Measurements from ENCODE around the gene NUP107.

The NUP107 gene

DNA sequence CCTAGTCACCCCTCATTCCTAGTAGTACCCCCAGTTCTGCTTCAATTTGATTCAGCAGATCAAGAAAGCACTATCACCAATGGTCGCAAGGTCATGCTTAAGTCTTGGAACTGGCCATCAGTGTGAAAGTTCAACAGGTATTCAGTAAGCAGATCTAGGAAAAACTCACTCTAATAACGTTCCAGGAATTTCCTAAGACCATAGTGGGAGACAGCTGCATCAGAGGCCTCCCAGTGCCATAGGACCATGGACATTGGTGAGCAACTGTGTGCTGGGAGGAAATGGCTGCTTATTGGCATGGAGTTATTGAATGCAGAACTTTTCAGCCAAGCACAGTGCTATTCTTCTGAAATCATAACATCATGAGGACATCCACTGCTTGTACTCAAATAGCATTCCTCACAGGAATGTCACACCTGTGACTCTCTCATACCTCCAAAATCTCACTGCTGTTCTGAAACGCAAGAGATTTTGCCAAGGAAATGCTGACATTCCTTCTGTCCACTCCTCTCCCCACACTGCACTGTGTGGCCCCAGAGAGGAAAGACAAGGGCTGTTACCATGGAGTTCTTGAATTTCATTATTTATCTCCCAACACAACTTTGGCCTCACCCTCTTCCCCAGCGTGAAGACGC, 90.3 kb downstream of the NUP107 start:
- DNase-seq = no peak

DNA sequence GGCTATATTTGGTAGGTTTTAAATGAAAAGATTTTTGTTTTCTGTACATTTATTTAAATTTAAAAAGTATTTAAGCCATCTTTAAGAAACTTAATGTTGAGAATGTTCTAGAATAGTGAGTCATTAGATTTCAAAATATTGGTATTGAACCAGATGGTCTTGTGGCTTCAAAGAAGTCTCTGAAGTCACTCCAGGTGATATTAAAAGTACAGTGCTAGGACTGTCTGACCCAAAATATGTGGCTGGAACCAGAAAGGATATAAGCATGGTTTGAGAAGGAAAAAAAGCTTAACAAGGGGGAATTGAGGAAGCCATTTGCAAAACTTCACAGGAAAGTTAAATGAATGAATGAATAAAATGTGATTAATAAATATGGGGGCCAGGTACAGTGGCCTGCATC, 92.5 kb downstream of the NUP107 start:
- DNase-seq = no peak

DNA sequence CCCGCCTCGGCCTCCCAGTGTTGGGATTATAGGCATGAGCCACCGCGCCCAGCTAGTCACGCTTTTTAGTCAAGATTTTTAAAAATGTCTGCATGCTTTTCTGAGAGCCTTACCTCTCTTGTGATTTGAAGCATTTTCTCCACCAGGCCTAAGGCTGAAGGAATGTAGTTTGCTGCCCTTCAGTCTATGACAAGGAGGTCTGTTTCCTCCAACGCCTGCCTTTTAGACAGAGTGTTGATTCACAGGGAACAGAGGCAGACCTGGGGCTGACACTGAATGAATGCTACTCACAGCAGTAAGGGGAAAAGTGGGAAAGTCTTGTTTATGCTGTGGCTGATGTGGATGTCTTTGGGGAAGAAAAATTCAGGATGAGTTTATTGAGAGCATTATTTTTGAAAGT, 94.0 kb downstream of the NUP107 start:
- DNase-seq = no peak

DNA sequence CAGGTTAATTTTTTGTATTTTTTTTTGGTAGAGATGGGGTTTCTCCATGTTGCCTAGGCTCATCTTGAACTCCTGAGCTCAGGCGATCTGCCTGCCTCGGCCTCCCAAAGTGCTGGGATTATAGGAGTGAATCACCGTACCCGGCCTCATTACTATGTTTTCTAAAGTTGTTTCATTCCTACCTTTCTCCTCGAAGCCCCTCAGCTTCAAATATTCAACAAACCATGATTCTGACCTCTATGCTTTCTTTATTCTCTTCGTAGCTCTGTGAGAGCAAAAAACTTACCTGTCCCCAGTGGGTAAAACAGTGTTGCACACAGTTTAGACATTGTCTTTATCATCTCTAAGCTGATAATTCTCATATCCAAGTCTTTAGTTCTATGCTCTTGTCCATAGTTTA, 95.0 kb downstream of the NUP107 start:
- no peak for DNase-seq

DNA sequence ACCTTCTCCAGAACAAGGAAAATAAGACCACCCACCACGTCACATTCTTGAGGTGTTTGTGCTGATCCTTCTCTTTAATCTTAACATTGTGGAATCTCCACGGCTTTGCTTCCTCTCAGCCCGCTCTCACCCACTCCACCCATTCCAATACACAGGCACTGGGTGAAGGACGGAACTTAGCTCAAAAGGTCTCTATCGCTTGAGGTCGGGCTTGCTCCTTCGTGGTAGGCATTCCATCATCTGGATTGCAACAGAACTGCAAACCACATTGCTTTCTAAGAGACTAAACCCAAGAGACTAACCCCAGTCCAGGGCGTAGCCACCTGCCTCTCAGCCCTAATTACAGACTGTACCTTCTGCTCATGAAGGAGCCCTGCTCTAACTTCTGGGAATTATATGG, 97.2 kb downstream of the NUP107 start:
- DNase-seq = no peak

DNA sequence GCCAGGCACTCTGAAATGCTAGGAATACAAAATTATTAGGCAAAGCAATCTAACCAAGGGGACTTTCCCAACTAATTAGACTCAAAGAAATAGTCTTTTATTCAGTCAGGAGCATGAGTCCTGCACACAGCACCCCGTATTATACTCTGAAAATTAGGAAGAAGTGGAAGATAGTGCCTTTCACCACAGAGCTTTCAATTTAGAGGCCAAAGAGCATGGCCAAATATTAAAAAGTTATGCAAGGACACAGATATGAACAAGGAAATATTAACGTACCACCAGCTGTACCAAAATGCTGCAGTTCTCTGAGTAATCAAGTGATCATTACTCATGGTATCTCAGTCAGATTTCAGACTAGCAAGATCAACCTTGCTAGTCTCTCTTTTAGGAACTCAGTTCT, 98.6 kb downstream of the NUP107 start:
- DNase-seq = no peak

DNA sequence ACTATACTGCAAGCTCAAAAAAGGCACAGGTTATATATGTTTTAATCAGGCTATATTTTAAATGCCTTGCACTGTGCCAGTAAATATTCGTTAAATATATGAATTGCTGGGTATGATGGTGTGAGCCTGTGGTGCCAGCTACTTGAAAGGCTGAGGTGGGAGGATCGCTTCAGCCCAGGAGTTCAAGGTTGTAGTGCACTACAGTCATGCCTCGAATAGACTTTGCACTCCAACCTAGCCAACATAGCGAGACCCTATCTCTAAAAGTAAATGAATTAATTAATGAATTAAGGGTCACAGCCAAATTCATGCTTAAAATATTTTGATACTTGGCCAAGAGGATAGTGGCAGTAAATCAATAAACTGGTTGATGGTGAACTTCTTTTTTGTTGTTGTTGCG, 99.0 kb downstream of the NUP107 start:
- no peak for DNase-seq

DNA sequence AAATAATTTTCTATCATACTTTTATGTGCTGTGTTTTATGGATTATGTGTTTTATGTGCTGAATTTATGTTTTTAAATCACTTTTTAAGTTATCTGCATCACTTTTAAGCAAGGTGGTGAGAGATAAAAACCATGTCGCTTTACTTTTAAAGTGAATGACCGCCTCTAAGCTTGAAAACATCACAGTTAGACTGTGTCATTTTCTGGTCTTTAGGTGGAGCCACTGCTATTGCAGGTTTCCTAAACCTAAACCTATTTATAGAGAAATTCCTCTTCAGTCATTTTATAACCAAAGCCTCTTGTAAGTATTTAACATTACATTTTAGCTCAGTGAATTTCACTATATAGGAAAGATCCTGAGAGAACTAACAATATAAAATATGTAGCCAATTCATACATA, 100.2 kb downstream of the NUP107 start:
- no peak for DNase-seq

DNA sequence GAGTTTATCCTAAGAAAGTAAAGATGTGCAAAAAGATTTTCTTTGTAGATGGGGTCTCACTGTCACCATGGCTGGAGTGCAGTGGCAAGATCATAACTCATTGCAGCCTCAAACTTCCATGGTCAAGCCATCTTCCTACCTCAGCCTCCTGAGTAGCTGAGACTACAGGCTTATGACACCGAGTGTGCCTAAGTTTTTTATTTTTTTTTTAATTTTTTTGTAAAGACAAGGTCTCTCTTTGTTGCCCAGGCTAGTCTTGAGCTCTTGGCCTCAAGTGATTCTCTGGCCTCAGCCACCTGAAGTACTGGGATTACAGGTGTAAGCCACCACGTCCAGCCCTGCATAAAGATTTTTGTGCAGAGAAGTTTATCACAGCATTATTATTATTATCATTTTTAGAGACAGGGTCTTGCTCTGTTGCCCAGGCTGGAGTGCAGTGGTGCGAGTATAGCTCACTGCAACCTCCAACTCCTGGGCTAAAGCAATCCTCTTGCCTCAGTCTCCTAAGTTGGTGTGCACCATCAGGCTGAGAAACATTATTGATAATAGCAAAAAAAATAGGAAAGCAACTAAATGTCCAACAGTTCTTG, 101.9 kb downstream of the NUP107 start:
- no peak for DNase-seq

DNA sequence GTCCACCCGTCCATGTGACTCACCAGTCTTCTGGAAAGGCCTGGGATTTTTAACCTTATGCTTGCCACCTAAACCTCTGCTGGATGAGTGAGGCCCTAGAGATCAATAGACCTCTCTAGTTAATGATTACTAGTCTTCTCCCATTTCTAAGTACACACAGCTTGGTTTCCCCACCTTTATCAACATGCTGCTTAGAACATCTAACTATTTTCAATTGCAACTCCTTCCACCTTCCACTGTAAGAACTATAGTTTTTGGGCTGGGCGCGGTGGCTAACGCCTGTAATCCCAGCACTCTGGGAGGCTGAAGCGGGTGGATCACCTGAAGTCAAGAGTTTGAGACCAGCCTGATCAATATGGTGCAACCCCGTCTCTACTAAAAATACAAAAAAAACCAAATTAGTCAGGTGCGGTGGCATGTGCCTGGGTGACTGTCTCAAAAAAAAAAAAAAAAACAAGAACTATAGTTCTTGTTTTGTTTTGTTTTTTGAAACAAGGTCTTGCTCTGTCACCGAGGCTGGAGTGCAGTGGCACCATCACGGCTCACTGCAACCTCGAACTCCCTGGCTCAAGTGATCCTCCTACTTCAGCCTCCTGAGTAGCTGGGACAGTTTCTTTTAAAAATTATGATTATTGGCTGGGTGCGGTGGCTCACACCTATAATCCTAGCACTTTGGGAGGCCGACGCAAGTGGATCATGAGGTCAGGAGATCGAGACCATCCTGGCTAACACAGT, 102.5 kb downstream of the NUP107 start:
- DNase-seq = no peak

DNA sequence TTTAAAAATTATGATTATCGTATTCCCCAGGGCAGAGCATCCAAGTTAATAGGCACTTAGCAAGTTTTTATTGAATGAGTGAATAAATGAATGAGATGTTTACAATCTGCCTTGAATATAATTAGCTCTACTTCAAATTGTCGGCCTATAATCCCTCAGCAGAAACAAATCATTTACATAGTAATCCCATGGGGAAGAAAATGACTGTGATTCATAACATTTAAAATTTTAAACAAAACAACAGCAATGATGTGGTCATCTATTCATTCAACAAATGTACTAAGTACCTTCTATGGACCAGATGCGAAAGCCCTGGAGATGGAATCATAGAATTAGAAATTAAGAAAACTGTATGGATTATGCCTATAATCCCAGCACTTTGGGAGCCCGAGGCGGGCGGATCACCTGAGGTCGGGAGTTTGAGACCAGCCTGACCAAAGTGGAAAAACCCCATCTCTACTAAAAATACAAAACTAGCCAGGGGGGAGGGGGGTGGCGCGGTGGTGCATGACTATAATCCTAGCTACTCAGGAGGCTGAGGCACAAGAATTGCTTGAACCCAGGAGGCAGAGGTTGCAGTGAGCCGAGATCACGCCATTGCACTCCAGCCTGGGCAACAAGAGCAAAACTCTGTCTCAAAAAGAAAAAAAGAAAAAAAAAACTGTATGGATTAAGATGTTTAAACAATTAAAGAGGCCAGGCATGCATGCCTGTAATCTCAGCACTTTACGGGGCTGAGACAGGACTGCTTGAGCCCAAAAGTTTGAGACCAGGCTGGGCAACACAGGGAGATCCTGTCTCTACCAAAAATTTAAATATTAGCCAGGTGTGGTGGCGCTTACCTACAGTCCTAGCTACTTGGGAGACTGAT, 103.5 kb downstream of the NUP107 start:
- no peak for DNase-seq

DNA sequence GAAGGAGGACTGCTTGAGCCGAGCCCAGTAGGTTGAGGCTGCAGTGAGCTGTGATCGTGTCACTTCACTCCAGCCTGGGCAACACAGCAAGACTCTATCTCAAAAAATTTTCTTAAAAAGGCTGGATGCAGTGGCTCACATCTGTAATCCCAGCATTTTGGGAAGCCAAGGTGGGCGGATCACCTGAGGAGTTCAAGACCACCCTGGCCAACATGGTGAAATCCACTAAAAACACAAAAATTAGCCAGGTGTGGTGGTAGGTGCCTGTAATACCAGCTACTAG, 104.1 kb downstream of the NUP107 start:
- no peak for DNase-seq

DNA sequence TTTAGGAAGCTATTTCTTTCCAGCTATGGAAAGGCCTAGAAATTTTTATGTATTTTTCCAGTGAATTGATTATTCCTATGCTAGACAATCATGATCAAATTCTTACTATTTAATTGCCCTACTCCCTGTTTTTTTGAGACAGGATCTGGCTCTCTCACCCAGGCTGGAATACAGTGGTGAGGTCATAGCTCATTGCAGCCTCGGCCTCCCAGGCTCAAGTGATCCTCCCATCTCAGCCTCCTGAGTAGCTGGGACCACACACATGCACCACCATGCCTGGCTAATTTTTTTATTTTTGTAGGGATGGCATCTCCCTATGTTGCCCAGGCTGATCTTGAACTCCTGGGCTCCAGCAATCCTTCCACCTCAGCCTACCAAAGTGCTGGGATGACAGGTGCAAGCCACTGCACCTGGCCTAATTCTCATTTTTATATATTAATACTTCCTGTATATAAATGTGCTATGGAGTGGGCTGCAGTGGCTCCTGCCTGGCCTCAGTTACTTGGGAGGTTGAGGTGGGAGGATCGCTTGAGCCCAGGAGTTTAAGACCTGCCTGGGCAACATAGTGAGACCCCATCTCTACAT, 105.2 kb downstream of the NUP107 start:
- no peak for DNase-seq

DNA sequence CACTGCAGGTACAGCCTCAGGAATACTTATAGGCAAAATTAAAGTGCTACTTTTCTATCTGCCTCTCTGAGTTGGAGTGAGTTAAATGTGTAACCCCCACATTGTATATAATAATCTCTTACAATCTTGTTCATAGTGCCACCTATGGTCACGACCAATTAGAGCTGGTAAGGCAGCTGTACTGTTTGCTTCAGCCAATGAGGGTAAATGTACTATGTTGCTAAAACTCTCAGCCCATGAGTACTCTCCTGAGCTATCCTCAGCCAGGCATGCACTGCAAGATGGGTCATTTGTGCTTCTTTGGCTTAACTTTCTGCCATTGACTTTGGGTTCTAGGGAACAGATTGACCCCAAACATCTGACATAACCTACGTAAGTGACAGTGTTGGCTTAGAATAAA, 106.2 kb downstream of the NUP107 start:
- no peak for DNase-seq

DNA sequence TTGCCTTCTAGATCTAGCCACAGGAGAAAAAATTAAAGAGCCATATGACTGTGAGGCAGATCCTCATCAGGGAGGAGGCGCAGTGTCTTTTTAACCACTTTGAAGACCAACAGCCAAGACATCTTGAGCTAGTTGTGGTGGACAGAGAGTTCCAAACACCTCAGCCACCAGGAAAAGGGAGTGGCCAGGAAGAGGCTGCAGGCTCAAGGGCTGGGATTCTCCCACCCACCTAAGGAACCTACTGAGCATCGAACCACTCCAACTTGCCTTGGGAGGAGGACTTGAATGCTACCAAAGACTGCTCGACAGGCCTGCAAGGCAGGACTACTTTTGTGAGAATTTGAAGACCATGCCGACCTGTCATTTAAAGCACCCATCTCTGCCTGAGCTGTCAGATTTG, 106.7 kb downstream of the NUP107 start:
- no peak for DNase-seq

DNA sequence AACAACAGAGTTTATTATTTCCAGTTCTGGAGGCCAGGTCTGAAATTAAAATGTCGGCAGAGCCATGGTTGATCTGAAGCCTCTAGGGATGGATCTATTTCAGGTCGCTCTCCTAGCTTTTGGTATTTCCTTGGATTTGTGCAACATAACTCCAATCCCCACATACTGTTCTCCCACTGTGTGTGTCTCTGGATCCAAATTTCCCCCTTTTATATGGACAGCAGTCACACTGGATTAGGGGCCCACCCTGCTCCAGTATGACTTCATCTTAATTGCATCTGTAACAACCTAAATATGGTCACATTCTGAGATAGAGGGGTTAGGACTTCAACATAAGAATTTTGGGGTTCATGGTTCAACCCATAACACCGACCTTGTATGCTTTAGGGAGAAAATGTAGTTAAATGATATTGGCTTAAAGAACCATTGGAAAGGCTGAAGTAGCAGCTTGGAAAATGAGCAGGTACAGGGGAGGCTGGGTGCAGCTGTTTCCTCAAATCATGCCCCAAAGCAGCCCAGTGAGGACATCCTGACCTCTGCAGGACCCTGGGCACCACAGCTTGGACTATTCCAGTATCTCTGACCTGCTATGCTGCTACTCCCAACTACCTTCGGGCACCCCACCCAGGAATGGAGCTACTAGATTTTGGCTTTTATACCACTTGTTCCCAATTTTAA, 107.3 kb downstream of the NUP107 start:
- DNase-seq = no peak

DNA sequence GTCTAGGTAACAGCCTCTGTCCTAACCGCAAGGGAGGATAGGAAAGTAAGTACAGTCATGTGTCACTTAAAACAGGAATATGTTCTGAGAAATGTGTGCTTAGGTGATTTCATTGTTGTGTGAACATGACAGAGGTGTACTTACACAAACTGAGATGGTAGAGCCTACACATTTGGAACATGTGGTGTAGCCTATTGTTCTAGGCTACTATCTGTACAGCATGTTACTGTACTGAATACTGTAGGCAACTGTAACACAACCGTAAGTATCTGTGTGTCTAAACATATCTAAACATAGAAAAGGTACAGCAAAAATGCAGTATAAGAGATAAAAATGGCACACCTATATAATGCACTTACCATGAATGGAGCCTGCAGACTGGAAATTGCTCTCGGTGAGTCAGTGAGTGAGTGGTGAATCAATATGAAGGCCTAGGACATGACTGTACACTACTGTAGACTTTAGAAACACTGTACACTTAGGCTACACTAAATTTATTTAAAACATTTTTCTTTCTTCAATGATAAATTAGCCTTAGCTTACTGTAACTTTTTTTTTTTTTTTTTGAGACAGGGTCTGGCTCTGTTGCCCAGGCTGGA, 108.0 kb downstream of the NUP107 start:
- DNase-seq = no peak
